CMK (cell line): ENCODE results near the gene MAPK8IP1.

Experiments
- DNase-seq: peaks from one replicate; pipeline ENCODE4 v3.0.0-alpha.2; 2010; ENCODE audit warnings: low read depth

Gene MAPK8IP1

GRCh38 chr11:45860348-45860747, 25.1 kb upstream of the MAPK8IP1 start:
- DNase-seq: no peak

GRCh38 chr11:45860764-45861510, 24.5 kb upstream of the MAPK8IP1 start:
- no peak for DNase-seq

DNA sequence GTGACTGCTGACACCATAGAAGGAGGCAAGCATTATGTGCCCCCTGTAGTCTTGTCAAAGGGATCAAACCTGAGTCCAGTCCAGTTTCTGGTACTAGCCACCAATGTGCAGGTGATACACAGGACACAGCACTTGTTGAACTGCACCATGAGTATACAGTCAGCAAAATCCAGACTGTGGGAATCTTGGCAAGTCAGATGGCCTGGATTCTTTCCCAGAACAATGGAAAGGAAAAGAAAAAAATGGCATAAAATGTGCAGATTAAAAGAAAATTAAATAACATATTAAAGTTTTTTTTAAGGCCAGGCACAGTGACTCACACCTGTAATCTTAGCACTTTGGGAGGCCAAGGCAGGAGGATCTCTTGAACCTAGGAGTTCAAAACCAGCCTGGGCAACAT, 21.4 kb upstream of the MAPK8IP1 start:
- no peak for DNase-seq

DNA sequence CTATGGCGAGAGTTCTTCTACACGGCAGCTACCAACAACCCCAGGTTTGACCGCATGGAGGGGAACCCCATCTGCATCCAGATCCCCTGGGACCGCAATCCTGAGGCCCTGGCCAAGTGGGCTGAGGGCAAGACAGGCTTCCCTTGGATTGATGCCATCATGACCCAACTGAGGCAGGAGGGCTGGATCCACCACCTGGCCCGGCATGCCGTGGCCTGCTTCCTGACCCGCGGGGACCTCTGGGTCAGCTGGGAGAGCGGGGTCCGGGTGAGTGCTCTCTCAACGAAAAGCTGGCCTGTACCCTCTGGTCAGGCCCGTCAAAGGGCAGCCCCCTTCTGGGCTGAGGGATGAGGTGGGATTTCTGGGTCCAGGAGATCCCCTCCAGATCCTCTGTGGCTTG, 15.9 kb upstream of the MAPK8IP1 start:
- DNase-seq: no peak

DNA sequence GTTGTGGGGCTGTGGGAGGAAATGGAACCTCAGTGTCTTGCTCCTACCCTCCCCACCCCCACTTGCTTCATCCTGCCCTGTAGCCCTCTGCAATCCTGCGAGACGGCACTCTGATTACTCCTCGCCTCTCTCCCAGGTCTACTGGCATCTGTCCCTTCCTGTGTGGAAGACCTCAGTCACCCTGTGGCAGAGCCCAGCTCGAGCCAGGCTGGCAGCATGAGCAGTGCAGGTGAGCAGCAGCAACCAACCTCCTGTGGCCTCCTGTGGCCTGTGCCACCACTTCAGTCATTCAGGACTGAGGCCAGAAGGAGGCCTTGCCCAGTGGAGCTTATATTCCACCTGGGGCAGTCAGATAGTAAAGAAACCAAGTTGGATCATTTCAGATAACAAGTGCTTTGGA, 14.7 kb upstream of the MAPK8IP1 start:
- DNase-seq: no peak

GRCh38 chr11:45871638-45872037, 13.8 kb upstream of the MAPK8IP1 start:
- no peak for DNase-seq

DNA sequence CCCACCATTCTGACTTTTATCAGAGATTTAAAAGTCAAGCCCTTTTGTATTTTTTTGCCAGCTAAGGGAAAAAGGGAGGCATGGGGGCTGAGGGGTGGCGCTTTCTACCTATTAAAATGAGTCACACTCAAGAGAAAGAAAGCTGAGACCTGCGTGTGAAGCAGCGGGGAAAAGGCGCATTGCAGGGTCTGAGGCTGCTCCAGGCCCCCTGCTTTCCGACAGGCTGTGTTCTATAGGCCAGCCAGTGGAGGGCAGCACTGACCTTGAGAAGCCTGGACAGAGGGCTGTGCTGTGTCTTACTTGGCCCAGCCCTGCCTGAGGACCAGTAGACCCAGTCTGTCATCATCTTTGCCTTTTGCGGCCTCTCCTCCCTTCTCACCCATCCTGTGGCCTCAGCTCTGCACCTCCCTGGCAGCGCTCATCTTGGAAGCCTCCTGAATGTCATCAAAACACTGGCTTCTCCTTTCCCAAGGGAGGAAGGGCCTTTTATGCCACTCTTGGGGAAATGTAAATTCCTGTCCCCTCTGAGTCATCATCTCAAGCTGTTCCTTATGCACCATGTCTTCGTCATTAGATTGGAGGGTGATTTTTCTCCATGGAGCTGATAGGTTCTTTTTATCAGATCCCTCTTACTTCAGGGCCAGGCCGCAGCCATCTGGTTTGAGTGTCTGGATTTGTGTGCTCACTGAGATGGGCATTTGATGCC, 12.6 kb upstream of the MAPK8IP1 start:
- peak; percentile 9 for DNase-seq

- DNase-seq: no peak
These were observed 9.1 kb upstream of the MAPK8IP1 start for GRCh38 chr11:45876401-45876800.

GRCh38 chr11:45877221-45877620, 8.2 kb upstream of the MAPK8IP1 start:
- no peak for DNase-seq

DNA sequence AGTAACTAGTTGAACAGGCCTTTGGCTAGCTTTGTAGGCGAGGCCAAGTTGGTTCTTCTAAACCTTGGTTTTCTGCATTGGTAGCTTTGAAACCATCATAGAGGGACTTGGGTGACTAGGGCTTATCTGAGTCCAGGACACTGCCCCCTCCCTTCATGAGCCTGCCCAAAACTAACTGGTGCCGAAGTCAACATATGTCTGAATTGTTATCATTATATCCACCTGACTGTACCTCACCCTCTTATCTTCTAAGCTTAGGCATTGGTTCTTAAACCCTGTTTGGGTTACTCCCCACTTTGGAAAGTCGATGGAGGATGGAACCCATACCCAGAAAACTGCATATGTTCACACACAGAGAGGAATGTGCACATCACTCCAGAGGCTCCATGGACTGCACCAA, 7.6 kb upstream of the MAPK8IP1 start:
- DNase-seq: no peak

DNA sequence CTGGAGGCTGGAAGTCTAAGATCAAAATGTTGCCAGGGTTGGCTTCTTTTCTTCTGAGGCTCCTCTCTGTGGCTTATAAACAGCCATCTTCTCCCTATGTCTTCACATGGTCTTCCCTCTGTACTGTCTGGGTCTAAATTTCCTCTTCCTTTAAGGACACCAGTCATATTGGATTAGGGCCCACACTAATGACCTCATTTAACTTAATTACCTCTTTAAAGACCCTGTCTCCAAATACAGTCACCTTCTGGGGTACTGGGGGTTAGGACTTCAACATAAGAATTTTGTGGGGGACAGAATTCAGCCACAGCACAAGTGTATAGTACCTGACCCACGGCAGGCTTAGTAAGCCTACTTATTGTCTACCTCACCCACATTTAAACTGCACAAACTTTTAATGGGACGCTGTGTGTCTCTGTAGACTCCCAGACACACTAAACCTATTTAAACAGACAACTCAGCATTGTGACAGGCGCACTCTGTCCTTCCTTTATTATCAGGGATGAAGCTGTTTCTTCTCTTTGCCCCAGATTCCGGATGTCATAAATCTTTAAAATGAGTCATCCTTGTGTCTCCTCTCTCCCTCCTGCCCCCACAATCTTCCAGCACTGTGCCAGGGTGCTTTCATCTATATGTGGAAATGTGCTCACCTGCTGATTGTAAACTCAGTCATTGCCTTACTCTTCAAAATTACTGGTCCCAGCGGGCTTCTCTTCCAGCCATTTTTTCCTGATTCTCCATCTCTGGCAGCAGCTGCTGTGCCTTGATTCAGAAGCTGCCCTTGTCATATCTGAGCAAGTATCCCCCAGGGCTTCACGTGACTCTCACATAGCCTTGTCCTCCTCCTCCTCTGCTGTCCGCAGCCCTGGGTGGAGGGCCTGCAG, 5.4 kb upstream of the MAPK8IP1 start:
- DNase-seq: no peak

DNA sequence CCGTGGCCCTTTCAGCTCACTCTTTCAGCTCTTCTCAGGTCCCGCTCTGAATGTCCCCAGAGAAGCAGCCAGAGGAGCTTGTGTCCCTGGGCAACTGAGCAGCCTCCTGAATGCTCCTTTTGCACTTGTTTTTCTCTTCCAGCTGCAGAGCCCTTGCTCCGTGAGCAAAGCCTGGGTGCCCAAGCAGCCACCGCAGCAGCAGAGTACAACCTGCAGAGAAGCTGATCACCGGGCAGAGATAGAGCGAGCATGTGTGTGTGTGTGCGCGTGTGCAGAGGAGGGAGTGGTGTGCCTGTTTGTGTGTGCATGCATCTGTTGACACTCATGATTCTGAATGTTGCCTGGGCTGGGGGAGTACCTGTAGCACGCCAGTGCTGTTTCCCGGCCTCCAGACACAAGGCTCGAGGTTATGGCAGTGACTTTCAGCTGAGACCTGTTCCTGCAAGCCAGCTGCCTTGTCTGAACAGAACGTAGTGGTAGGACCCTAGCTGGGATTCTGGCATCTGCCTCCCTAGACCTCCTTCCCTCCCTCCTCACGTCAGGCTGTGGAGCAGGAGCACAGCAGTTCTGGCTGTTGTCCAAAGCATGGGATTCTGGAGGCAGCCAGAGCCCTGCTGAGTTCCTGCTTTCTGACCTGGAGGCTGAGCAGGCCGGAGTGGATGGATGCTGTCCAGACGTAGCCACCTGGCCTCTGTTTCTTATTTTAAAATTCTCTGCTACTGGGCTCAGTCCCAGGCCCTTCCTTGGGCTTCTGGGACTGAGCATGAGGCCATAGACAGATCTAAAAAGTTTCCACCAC, 4.5 kb upstream of the MAPK8IP1 start:
- no peak for DNase-seq

- DNase-seq: no peak
These were observed 3.6 kb upstream of the MAPK8IP1 start for GRCh38 chr11:45881708-45882368.

GRCh38 chr11:45884596-45885185, 760 bp upstream of the MAPK8IP1 start:
- no peak for DNase-seq

GRCh38 chr11:45885921-45886721, 670 bp downstream of the MAPK8IP1 start:
- no peak for DNase-seq

- DNase-seq: no peak
These were observed 1.5 kb downstream of the MAPK8IP1 start for GRCh38 chr11:45886816-45887520.

- DNase-seq: no peak
These were observed 2.1 kb downstream of the MAPK8IP1 start for GRCh38 chr11:45887587-45887986.

DNA sequence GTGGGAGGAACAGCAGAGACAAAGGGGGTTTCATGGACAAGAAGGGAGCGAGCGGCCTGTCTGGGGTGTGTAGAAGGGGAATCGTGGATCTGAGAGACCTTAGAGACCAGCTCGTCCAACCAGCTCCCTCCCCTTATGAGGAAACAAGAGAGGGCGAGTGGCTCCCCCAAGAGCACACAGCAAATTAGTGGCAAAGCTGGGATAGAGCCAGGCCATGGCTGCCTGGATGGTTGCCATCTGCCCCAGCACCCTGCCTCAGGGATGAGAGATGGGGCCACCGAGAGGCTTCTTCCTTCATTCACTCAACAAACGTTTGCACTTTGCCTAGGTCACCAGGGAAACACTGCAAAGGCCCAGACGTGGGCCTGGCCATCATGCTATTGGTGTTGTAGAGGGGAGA, 4.1 kb downstream of the MAPK8IP1 start:
- DNase-seq: no peak

DNA sequence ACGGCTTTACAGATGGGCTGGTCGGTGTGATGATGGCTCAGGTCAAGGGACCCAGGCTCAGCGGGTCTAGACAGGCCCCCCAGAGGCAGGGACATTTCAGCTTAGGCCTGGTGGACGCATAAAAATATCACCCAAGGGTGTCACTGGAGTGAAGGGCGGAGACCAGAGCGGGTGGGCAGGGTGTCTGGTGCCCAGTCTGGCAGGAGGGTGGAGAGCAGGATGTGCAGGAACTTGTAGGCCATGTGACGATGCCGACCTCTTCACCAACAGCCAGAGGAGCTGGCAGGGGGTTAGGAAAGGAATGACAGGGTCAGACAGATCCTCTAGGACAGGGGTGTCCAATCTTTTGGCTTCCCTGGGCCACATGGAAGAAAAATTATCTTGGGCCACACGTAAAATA, 4.5 kb downstream of the MAPK8IP1 start:
- no peak for DNase-seq
